ENCODE measurements around the gene OR1L8. TPM values are rescaled to one million over a fixed set of nuclear protein-coding genes. Genes with fewer than 3 reads are reported as not detected.

The OR1L8 gene
- total and polyA plus RNA-seq, 7 donors: 0.33 TPM; not detected in 6

DNA sequence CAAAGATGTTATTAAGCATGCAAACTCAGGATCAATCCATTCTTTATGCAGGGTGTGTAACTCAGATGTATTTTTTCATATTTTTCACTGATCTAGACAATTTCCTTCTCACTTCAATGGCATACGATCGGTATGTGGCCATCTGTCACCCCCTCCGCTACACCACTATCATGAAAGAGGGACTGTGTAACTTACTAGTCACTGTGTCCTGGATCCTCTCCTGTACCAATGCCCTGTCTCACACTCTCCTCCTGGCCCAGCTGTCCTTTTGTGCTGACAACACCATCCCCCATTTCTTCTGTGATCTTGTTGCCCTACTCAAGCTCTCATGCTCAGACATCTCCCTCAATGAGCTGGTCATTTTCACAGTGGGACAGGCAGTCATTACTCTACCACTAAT, 63.8 kb downstream of the OR1L8 start:
- DNase-seq: no peak
- no peaks in the 10 kb centered on the region for H3K4me1 ChIP-seq
- WGBS, 2 donors: 89 to 94% methylated on average over 3 of the region's 3 CpGs
- TF ChIP-seq EP300 (IDR thresholded peaks at IDR 0.05): no peak
- TF ChIP-seq POLR2AphosphoS5 (IDR thresholded peaks at IDR 0.05): no peak
- TF ChIP-seq POLR2A (IDR thresholded peaks at IDR 0.05): no peak
- TF ChIP-seq, protein P1, sequence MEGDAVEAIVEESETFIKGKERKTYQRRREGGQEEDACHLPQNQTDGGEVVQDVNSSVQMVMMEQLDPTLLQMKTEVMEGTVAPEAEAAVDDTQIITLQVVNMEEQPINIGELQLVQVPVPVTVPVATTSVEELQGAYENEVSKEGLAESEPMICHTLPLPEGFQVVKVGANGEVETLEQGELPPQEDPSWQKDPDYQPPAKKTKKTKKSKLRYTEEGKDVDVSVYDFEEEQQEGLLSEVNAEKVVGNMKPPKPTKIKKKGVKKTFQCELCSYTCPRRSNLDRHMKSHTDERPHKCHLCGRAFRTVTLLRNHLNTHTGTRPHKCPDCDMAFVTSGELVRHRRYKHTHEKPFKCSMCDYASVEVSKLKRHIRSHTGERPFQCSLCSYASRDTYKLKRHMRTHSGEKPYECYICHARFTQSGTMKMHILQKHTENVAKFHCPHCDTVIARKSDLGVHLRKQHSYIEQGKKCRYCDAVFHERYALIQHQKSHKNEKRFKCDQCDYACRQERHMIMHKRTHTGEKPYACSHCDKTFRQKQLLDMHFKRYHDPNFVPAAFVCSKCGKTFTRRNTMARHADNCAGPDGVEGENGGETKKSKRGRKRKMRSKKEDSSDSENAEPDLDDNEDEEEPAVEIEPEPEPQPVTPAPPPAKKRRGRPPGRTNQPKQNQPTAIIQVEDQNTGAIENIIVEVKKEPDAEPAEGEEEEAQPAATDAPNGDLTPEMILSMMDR (IDR thresholded peaks at IDR 0.05): no peak
- no peak overlapping the region for H3K4me3 ChIP-seq
- intact Hi-C loops (cut with DNase I): no loop called here
- no peaks in the 10 kb centered on the region for H3K9me3 ChIP-seq
- H3K36me3 ChIP-seq: no peaks in the 10 kb centered on the region
- no peaks in the 10 kb centered on the region for H3K27me3 ChIP-seq
- H3K27ac ChIP-seq: no peak overlapping the region

- no peak within 1 kb of the TSS for H3K27ac ChIP-seq
- WGBS, 2 donors: 78 to 79% methylated on average over 4 of the region's 4 CpGs
- no peaks in the 10 kb centered on the region for H3K4me1 ChIP-seq
- intact Hi-C loops (cut with DNase I): no loop called here
- H3K9me3 ChIP-seq: no peaks in the 10 kb centered on the region
- no peaks in the 10 kb centered on the region for H3K27me3 ChIP-seq
- H3K36me3 ChIP-seq: no peaks in the 10 kb centered on the region
- DNase-seq: no peak
- no peak within 1 kb of the TSS for H3K4me3 ChIP-seq
- no peak for TF ChIP-seq EP300 (IDR thresholded peaks at IDR 0.05)
- TF ChIP-seq POLR2AphosphoS5 (IDR thresholded peaks at IDR 0.05): no peak
- no peak for TF ChIP-seq POLR2A (IDR thresholded peaks at IDR 0.05)
- TF ChIP-seq, protein P1 (IDR thresholded peaks at IDR 0.05): no peak
These were observed 64.3 kb downstream of the OR1L8 start, which contains the start of gene OR1J4 for GRCh38 chr9:122518841-122519240. Gene OR1J4 (plus strand): TSS chr9:122519141. CDS start chr9:122519141, 0 bp downstream.

DNA sequence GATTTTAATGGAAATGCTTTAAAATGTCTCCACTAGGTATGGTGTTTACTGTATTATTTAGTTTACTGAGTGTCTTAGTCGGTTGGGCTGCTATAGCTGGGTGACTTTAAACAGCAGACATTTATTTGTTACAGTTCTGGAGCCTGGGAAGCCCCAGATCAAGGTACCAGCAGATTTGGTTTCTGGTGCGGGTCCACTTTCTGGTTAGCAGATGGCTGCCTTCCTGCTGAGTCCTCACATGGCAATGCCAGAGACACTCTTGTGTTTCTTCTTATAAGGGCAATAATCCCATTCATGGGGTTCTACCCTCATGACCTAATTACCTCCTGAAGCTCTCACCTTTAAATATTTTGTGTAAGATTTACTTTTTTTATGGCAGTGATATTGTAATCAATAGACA, 65.0 kb downstream of the OR1L8 start:
- Histone ChIP-seq H3K4me3 (no peak overlapping the region), H3K36me3 (no peaks in the 10 kb centered on the region), H3K27me3 (no peaks in the 10 kb centered on the region), H3K4me1 (no peaks in the 10 kb centered on the region), H3K27ac (no peak overlapping the region), H3K9me3 (no peaks in the 10 kb centered on the region)
- intact Hi-C loops (cut with DNase I): no loop called here
- TF ChIP-seq POLR2A (IDR thresholded peaks at IDR 0.05) (no peak), POLR2AphosphoS5 (IDR thresholded peaks at IDR 0.05) (no peak), EP300 (IDR thresholded peaks at IDR 0.05) (no peak)
- TF ChIP-seq, protein P1 (IDR thresholded peaks at IDR 0.05): no peak
- 56 to 68% methylated on average over 2 of the region's 2 CpGs for WGBS, 2 donors
- DNase-seq: no peak

Other genes with a start within 250 kb of the OR1L8 start
- 100 to 1,000 TPM in 2 of 4 donors, 10 to 100 TPM in 2; 72.6 to 150 (median 121) TPM for gene PTGS1, start 212.4 kb downstream of the OR1L8 start, total RNA-seq
- gene PTGS1, start 212.4 kb downstream of the OR1L8 start, polyA plus RNA-seq: 10 to 100 TPM in 1 of 3 donors, 1 to 10 TPM in 2; 3.0 to 10.8 (median 4.2) TPM
- not detected for gene OR1J1, start 105.5 kb downstream of the OR1L8 start, total RNA-seq
- gene OR1J1, start 105.5 kb downstream of the OR1L8 start, polyA plus RNA-seq: not detected
- under 1 TPM in 1 of 4 donors, not detected in 3; 0.68 TPM for gene OR1J2, start 72.6 kb downstream of the OR1L8 start, total RNA-seq
- not detected for gene OR1J2, start 72.6 kb downstream of the OR1L8 start, polyA plus RNA-seq
- gene OR1J4, start 64.2 kb downstream of the OR1L8 start, total RNA-seq: not detected
- gene OR1J4, start 64.2 kb downstream of the OR1L8 start, polyA plus RNA-seq: not detected
- gene OR1N1, start 56.1 kb downstream of the OR1L8 start, total RNA-seq: not detected
- gene OR1N1, start 56.1 kb downstream of the OR1L8 start, polyA plus RNA-seq: not detected
- not detected for gene OR1N2, start 30.3 kb downstream of the OR1L8 start, total RNA-seq
- not detected for gene OR1N2, start 30.3 kb downstream of the OR1L8 start, polyA plus RNA-seq
- gene OR1Q1, start 31.4 kb upstream of the OR1L8 start, total RNA-seq: not detected
- not detected for gene OR1Q1, start 31.4 kb upstream of the OR1L8 start, polyA plus RNA-seq
- not detected for gene OR1B1, start 74.2 kb upstream of the OR1L8 start, total RNA-seq
- gene OR1B1, start 74.2 kb upstream of the OR1L8 start, polyA plus RNA-seq: not detected
- gene OR1L1, start 78.3 kb upstream of the OR1L8 start, total RNA-seq: not detected
- not detected for gene OR1L1, start 78.3 kb upstream of the OR1L8 start, polyA plus RNA-seq
- gene OR1L3, start 91.7 kb upstream of the OR1L8 start, total RNA-seq: not detected
- gene OR1L3, start 91.7 kb upstream of the OR1L8 start, polyA plus RNA-seq: not detected
- gene OR1L4, start 140.6 kb upstream of the OR1L8 start, total RNA-seq: not detected
- gene OR1L4, start 140.6 kb upstream of the OR1L8 start, polyA plus RNA-seq: not detected
- not detected for gene OR1L6, start 158.9 kb upstream of the OR1L8 start, total RNA-seq
- not detected for gene OR1L6, start 158.9 kb upstream of the OR1L8 start, polyA plus RNA-seq
- gene OR5C1, start 205.5 kb upstream of the OR1L8 start, total RNA-seq: not detected
- not detected for gene OR5C1, start 205.5 kb upstream of the OR1L8 start, polyA plus RNA-seq
- gene OR1K1, start 216.7 kb upstream of the OR1L8 start, total RNA-seq: not detected
- not detected for gene OR1K1, start 216.7 kb upstream of the OR1L8 start, polyA plus RNA-seq
- gene PDCL, start 245.2 kb upstream of the OR1L8 start, total RNA-seq: 10 to 100 TPM; 16.7 to 26.0 (median 21.4) TPM
- 10 to 100 TPM in 2 of 3 donors, 1 to 10 TPM in 1; 9.3 to 13.8 (median 11.8) TPM for gene PDCL, start 245.2 kb upstream of the OR1L8 start, polyA plus RNA-seq